Measurements from ENCODE around the gene MRPS26. TPM values are rescaled to one million over a fixed set of nuclear protein-coding genes. Genes with fewer than 3 reads are reported as not detected.

Gene MRPS26
- total and polyA plus RNA-seq, 10 of the 15 experiments (the other 5 are each of a cell fraction or from before 2014, with no cell fraction given): 3.9 to 95.3 (median 46.5) TPM

DNA sequence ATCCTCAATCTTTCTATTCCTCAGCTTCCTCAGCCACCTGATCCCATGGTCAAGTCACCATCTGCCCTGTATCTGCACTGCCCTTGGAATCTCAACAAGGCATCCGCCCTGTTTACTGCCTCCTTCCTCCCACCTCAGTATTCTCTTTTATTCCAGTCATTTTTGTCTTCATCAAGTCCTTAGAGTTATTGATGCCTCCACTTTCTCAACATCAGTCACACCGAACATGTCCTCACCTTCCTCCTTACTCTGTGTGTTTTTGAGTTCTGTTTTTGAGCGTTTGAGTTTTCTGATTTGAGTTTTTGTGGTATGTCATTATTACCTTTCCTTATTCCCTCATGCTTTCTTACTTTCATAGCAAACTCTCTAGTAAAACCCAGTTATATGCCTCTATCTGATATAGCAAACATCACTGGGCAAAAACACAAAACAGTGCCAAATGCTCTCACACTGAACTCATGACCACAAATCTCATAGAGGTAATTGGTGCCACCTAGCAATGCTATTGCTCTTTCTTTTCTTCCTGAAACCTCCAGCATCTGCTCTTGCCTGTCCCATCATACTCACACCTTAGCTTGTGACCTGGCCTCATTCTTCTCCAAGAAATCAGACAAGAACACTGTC, 14.2 kb upstream of the MRPS26 start:
- Histone ChIP-seq H3K27me3 (replicated peaks in 1 of 2; ENCODE audit: control insufficient read depth in 2 of 2, insufficient read depth in 2 of 2, low read length in 1 of 2) (no peaks in the 10 kb centered on the region), H3K9ac (ENCODE audit: control insufficient read depth, insufficient read depth, low read length) (no peak overlapping the region), H2AFZ (ENCODE audit: control insufficient read depth, low read depth, low read length) (no peak overlapping the region), H3K36me3 (ENCODE audit: control insufficient read depth in 2 of 2, insufficient read depth in 2 of 2, low read length in 1 of 2) (peaks cover 11 to 19% of the 10 kb centered on the region in 2 experiments; a peak in 3 of 4 replicates), H3K4me1 (ENCODE audit: control insufficient read depth, insufficient read depth, low read length) (no peaks in the 10 kb centered on the region), H3K79me2 (ENCODE audit: control insufficient read depth, insufficient read depth, low read length) (no peaks in the 10 kb centered on the region), H3K27ac (ENCODE audit: control insufficient read depth, insufficient read depth) (no peak overlapping the region), H4K20me1 (ENCODE audit: control insufficient read depth, insufficient read depth) (no peaks in the 10 kb centered on the region), H3K4me3 (no peak overlapping the region), H3K9me3 (replicated peaks; ENCODE audit: control insufficient read depth, insufficient read depth, low read length) (no peaks in the 10 kb centered on the region), H3K4me2 (ENCODE audit: control insufficient read depth, insufficient read depth) (no peak overlapping the region)
- intact Hi-C loops (cut with micrococcal nuclease; ENCODE audit: unreplicated experiment): no loop called here
- ATAC-seq: no peak
- WGBS (ENCODE audit: insufficient coverage, insufficient replicate concordance, low lambda C conversion rate, missing lambda C conversion rate): 47% methylated on average over 3 of the region's 3 CpGs
- no peak for FAIRE-seq
- DNase-seq (ENCODE audit: low read depth, low spot score): no peak
- ChIA-PET POLR2A (no interaction called here), RAD21 (ENCODE audit: unreplicated experiment) (no interaction called here), SMC1A (ENCODE audit: uncharacterized antibody, unreplicated experiment) (no interaction called here), CTCF (no interaction called here)
- BruUV-seq (replicated peaks): no TSS peak
- no peak for TF ChIP-seq HCFC1 (IDR thresholded peaks at IDR 0.05; ENCODE audit: low read length)
- TF ChIP-seq POLR2AphosphoS5 (IDR thresholded peaks at IDR 0.05; ENCODE audit: low read length): no peak
- TF ChIP-seq, protein P1, sequence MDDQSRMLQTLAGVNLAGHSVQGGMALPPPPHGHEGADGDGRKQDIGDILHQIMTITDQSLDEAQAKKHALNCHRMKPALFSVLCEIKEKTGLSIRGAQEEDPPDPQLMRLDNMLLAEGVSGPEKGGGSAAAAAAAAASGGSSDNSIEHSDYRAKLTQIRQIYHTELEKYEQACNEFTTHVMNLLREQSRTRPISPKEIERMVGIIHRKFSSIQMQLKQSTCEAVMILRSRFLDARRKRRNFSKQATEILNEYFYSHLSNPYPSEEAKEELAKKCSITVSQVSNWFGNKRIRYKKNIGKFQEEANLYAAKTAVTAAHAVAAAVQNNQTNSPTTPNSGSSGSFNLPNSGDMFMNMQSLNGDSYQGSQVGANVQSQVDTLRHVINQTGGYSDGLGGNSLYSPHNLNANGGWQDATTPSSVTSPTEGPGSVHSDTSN (IDR thresholded peaks at IDR 0.05; ENCODE audit: insufficient replicate concordance, low read depth, low read length): no peak
- TF ChIP-seq BCL11A (IDR thresholded peaks at IDR 0.05; ENCODE audit: low read depth, low read length): no peak
- TF ChIP-seq FOXM1 (IDR thresholded peaks at IDR 0.05; ENCODE audit: low read depth, low read length): no peak
- TF ChIP-seq, protein P2, sequence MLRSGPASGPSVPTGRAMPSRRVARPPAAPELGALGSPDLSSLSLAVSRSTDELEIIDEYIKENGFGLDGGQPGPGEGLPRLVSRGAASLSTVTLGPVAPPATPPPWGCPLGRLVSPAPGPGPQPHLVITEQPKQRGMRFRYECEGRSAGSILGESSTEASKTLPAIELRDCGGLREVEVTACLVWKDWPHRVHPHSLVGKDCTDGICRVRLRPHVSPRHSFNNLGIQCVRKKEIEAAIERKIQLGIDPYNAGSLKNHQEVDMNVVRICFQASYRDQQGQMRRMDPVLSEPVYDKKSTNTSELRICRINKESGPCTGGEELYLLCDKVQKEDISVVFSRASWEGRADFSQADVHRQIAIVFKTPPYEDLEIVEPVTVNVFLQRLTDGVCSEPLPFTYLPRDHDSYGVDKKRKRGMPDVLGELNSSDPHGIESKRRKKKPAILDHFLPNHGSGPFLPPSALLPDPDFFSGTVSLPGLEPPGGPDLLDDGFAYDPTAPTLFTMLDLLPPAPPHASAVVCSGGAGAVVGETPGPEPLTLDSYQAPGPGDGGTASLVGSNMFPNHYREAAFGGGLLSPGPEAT (IDR thresholded peaks at IDR 0.05; ENCODE audit: low read depth): no peak
- no peak for TF ChIP-seq FOS (IDR thresholded peaks at IDR 0.05; ENCODE audit: borderline replicate concordance, extremely low read depth, insufficient read length)
- TF ChIP-seq BACH1 (IDR thresholded peaks at IDR 0.05; ENCODE audit: borderline replicate concordance): no peak
- TF ChIP-seq, protein P3, sequence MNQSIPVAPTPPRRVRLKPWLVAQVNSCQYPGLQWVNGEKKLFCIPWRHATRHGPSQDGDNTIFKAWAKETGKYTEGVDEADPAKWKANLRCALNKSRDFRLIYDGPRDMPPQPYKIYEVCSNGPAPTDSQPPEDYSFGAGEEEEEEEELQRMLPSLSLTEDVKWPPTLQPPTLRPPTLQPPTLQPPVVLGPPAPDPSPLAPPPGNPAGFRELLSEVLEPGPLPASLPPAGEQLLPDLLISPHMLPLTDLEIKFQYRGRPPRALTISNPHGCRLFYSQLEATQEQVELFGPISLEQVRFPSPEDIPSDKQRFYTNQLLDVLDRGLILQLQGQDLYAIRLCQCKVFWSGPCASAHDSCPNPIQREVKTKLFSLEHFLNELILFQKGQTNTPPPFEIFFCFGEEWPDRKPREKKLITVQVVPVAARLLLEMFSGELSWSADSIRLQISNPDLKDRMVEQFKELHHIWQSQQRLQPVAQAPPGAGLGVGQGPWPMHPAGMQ (IDR thresholded peaks at IDR 0.05; ENCODE audit: borderline replicate concordance): no peak
- no peak for TF ChIP-seq TCF7 (IDR thresholded peaks at IDR 0.05; ENCODE audit: borderline replicate concordance)
- TF ChIP-seq SREBF2 (IDR thresholded peaks at IDR 0.05; ENCODE audit: low read length): no peak
- no peak for TF ChIP-seq ATF7 (IDR thresholded peaks at IDR 0.05; ENCODE audit: low read depth)
- TF ChIP-seq TAF1 (IDR thresholded peaks at IDR 0.05; ENCODE audit: borderline replicate concordance, low read depth, low read length): no peak
- TF ChIP-seq ATF2 (IDR thresholded peaks at IDR 0.05; ENCODE audit: low read length): no peak
- TF ChIP-seq NR2C1 (IDR thresholded peaks at IDR 0.05): no peak
- TF ChIP-seq ASH2L (IDR thresholded peaks at IDR 0.05; ENCODE audit: borderline replicate concordance, low read depth): no peak
- no peak for TF ChIP-seq CHD1 (IDR thresholded peaks at IDR 0.05; ENCODE audit: low read depth, low read length)
- TF ChIP-seq ZNF207 (IDR thresholded peaks at IDR 0.05; ENCODE audit: borderline replicate concordance): no peak
- no peak for TF ChIP-seq BRCA1 (IDR thresholded peaks at IDR 0.05; ENCODE audit: low read depth, low read length)
- TF ChIP-seq ETV6 (conservative IDR thresholded peaks at IDR 0.05 in 1 of 2, IDR thresholded peaks at IDR 0.05 in 1 of 2; ENCODE audit: borderline replicate concordance in 1 of 2, low read depth in 1 of 2): no peak
- in situ Hi-C loops (cut with MboI): no loop called here

Data from GM12878 (cell line).